ENCODE results near the gene ANKRD36B.
"Not testable (repeated sequence)": the region's sequence is repeated elsewhere in the genome, so short reads cannot be mapped to it uniquely, and the experiment has no call there.

Gene ANKRD36B

DNA sequence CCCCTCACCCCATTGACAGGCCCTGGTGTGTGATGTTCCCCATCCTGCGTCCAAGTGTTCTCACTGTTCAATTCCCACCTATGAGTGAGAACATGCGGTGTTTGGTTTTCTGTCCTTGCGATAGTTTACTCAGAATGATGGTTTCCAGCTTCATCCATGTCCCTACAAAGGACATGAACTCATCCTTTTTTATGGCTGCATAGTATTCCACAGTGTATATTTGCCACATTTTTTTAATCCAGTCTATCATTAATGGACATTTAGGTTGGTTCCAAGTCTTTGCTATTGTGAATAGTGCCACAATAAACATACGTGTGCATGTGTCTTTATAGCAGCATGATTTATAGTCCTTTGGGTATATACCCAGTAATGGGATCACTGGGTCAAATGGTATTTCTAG, 6.5 kb upstream of the ANKRD36B start:
- not testable (repeated sequence) for H3K9me3 ChIP-seq; H3K4me3 ChIP-seq (ENCODE audit: low read depth, low read length); H3K4me1 ChIP-seq; H3K27me3 ChIP-seq; H3K36me3 ChIP-seq; DNase-seq

DNA sequence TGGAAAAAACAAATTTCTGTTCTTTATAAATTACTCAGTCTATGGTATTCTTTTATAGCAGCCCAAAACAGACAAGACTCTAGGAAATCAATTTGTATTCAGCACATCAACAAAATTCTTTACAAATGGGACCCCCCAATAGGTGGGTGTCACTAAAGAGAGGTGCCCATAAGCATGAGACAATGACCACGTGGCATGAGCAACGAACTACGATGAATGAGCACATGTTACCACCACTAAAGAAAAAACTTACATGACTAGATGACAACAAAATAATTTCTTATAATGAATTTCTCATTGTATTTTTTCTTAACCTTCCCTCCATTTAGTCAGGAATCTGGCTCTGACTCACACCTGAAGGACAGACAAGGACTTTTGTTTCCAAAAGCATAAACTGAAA, 3.8 kb upstream of the ANKRD36B start:
- H3K4me3 ChIP-seq (ENCODE audit: low read depth, low read length); H3K9me3 ChIP-seq: not testable (repeated sequence)

DNA sequence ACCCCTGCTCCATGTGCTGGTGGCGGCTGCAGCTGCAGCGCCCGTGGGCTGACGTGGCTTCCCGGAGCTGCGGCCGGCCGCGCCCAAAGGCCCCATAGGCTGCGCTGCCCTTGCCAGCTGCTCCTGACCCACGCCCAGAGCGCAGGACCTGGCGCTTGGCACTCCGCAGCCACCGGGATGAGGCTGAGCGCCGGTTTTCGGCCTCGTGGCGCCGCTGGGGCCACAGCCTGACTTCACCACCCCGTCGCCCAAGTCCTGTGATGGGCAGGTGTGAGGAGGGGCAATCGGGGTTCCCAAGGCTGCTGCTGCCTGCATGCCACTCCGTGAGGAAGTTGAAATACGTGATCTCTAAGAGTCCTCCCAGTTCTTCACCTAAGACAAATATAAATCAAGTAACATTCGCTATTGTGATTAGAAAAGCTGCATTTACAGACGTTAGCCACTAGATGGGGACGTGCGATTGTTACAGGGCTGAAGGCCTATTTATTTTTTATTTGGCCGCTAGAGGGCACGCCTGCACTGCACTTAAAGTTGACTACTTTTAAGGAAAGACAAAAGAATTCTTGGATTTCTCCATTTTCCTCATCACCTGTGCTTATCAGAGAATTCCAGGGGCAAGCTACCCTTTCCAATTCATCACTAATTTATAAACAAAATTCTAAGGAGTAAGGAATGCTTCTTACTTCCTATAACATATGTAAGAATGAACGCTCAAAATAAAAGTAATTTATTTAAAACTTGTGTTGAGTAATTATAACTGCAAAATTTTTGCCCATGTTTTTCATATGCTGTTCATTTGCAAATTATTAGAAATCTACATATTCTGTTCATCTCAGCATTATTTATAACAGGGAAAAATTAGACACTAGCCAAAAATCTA, 1.1 kb upstream of the ANKRD36B start:
- H3K4me3 ChIP-seq (ENCODE audit: low read depth, low read length) = peak overlapping the region; percentile 57
- TF ChIP-seq, protein P1, sequence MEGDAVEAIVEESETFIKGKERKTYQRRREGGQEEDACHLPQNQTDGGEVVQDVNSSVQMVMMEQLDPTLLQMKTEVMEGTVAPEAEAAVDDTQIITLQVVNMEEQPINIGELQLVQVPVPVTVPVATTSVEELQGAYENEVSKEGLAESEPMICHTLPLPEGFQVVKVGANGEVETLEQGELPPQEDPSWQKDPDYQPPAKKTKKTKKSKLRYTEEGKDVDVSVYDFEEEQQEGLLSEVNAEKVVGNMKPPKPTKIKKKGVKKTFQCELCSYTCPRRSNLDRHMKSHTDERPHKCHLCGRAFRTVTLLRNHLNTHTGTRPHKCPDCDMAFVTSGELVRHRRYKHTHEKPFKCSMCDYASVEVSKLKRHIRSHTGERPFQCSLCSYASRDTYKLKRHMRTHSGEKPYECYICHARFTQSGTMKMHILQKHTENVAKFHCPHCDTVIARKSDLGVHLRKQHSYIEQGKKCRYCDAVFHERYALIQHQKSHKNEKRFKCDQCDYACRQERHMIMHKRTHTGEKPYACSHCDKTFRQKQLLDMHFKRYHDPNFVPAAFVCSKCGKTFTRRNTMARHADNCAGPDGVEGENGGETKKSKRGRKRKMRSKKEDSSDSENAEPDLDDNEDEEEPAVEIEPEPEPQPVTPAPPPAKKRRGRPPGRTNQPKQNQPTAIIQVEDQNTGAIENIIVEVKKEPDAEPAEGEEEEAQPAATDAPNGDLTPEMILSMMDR (IDR thresholded peaks at IDR 0.05; ENCODE audit: low read depth, low read length) = peak; percentile 79
- not testable (repeated sequence) for H3K36me3 ChIP-seq, H3K4me1 ChIP-seq, H3K9me3 ChIP-seq, H3K27me3 ChIP-seq
- DNase-seq = peak; percentile 65

More for the DNA sequence above, 3.8 kb upstream of the ANKRD36B start:
- H3K36me3 ChIP-seq, H3K27me3 ChIP-seq, H3K4me1 ChIP-seq, DNase-seq: not testable (repeated sequence)

DNA sequence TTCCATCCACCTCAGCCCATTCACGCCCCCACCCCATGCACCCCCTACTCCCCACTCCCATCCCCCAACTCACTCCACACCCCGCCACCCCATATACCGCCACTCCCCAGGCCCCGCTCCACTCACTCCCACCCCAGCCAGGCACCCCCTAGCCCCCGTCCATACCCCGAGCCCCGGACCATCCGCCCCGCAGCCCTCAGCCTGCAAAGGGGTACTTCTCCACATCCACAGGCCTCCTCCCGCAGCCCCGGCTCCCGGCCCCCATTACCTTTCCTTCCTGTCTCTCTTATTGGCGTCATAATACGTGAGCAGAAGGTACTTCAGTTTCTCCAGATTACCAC, 450 bp downstream of the ANKRD36B start:
- peak; percentile 1 for DNase-seq
- H3K4me3 ChIP-seq (ENCODE audit: low read depth, low read length) = peak overlapping the region; percentile 56
- H3K4me1 ChIP-seq, H3K36me3 ChIP-seq, H3K9me3 ChIP-seq, H3K27me3 ChIP-seq: not testable (repeated sequence)

DNA sequence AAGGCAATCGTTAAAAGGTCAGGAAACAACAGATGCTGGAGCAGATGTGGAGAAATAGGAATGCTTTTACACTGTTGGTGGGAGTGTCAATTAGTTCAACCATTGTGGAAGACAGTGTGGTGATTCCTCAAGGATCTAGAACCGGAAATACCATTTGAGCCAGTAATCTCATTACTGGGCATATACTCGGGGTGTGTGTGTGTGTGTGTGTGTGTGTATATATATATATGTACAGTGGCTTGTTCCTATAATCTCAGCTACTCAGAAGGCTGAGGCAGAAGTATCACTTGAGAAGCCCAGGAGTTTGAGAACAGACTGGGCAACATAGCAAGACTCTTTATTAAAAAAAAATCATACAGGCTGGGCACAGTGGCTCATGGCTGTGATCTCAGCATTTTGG, 24.0 kb downstream of the ANKRD36B start:
- not testable (repeated sequence) for H3K9me3 ChIP-seq; H3K4me1 ChIP-seq; DNase-seq; H3K4me3 ChIP-seq (ENCODE audit: low read depth, low read length); H3K36me3 ChIP-seq; H3K27me3 ChIP-seq

DNA sequence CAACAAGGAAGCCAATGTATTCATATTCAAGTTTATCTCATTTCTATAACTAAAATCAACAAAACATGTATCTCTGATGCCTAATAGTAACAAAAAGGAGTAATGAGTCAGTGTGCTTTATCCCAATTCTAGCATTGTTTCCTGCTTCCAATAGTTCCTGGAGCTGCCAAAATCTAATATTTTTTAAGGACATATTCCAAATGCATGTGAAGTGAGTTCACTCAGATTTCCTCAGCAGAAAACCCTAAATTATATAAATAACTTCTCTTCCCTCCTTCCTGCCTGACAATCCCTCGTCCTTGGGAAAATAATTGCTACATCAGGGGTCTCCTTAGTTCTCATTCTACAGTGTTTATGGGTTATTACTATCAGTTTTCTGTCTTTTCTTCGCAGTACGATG, 37.3 kb downstream of the ANKRD36B start:
- not testable (repeated sequence) for H3K4me3 ChIP-seq (ENCODE audit: low read depth, low read length); H3K36me3 ChIP-seq; DNase-seq; H3K27me3 ChIP-seq; H3K9me3 ChIP-seq; H3K4me1 ChIP-seq

DNA sequence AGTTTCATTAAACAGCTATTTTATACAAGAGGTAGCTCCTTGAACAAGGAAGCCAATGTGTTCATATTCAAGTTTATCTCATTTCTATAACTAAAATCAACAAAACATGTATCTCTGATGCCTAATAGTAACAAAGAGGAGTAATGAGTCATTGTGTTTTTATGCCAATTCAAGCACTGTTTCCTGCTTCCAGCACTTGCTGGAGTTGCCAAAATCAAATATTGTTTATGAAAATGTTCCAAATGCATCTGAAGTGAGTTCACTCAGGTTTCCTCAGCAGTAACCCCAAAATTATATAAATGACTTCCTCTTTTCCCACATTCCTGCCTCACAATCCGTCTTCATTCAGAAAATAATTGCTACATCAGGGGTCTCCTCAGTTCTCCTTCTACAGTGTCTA, 39.2 kb downstream of the ANKRD36B start:
- not testable (repeated sequence) for DNase-seq

DNA sequence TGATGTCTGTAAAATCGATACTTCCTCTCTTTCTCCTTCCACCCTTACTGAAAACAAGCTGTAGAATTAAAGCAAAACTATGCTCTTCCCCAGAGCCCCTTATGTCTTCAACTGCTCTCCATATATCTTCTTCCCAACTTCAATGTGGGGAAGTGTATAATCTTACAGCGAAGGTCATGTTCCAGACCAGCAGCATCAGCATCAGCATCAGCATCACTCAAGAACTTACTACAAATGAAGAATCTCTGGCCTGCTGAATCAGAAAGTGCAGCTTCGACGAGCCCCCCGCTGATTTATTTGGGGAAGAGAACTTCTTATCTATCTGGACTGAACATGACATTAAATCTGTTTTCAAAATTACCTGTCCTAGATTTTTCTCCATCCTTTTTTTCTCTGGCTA, 40.6 kb downstream of the ANKRD36B start:
- not testable (repeated sequence) for H3K27me3 ChIP-seq; DNase-seq; H3K36me3 ChIP-seq; H3K4me1 ChIP-seq; H3K4me3 ChIP-seq (ENCODE audit: low read depth, low read length); H3K9me3 ChIP-seq

More for the DNA sequence above, 39.2 kb downstream of the ANKRD36B start:
- H3K27me3 ChIP-seq; H3K36me3 ChIP-seq; H3K4me3 ChIP-seq (ENCODE audit: low read depth, low read length); H3K4me1 ChIP-seq; H3K9me3 ChIP-seq: not testable (repeated sequence)

DNA sequence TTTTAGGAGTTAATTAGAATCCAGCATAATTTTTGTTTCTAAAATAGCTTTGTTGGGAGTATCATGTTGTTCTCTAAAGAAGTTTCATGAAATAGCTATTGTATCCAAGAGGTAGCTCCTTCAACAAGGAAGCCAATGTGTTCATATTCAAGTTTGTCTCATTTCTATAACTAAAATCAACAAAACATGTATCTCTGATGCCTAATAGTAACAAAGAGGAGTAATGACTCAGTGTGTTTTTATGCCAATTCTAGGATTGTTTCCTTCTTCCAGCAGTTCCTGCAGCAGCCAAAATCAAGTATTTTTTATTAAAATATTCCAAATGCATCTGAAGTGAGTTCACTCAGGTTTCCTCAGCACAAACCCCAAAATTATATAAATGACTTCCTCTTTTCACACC, 41.1 kb downstream of the ANKRD36B start:
- not testable (repeated sequence) for DNase-seq; H3K9me3 ChIP-seq; H3K4me1 ChIP-seq; H3K27me3 ChIP-seq; H3K36me3 ChIP-seq; H3K4me3 ChIP-seq (ENCODE audit: low read depth, low read length)

DNA sequence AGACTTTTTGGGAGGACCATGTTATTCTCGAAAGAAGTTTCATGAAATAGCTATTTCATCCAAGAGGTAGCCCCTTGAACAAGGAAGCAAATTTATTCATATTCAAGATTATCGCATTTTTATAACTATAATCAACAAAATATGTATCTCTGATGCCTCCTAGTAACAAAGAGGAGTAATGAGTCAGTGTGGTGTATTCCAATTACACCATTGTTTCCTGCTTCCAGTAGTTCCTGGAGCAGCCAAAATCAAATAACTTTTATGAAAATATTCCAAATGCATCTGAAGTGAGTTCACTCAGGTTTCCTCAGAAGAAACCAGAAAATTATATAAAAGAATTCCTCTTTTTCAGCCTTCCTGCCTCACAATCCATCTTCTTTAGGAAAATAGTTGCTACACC, 43.0 kb downstream of the ANKRD36B start:
- H3K9me3 ChIP-seq = no peaks in the 10 kb centered on the region
- no peaks in the 10 kb centered on the region for H3K36me3 ChIP-seq
- H3K27me3 ChIP-seq = no peaks in the 10 kb centered on the region
- no peak overlapping the region for H3K4me3 ChIP-seq (ENCODE audit: low read depth, low read length)
- no peak for DNase-seq
- TF ChIP-seq, protein P1 (IDR thresholded peaks at IDR 0.05; ENCODE audit: low read depth, low read length) = no peak
- H3K4me1 ChIP-seq = no peaks in the 10 kb centered on the region

DNA sequence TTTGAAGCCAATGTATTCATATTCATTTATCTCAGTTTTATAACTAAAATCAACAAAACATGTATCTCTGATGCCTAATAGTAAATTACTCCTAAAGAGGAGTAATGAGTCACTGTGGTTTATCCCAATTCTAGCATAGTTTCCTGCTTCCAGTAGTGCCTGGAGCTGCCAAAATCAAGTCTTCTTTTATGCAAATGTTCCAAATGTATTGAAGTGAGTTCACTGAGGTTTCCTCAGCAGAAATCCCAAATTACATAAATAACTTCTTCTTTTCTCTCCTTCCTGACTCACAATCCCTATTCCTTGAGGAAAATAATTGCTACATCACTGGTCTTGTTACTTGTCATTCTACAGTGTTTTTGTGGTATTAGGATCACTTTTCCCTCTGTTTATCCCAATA, 44.8 kb downstream of the ANKRD36B start:
- H3K9me3 ChIP-seq; H3K36me3 ChIP-seq; H3K4me1 ChIP-seq; H3K4me3 ChIP-seq (ENCODE audit: low read depth, low read length); DNase-seq; H3K27me3 ChIP-seq: not testable (repeated sequence)

DNA sequence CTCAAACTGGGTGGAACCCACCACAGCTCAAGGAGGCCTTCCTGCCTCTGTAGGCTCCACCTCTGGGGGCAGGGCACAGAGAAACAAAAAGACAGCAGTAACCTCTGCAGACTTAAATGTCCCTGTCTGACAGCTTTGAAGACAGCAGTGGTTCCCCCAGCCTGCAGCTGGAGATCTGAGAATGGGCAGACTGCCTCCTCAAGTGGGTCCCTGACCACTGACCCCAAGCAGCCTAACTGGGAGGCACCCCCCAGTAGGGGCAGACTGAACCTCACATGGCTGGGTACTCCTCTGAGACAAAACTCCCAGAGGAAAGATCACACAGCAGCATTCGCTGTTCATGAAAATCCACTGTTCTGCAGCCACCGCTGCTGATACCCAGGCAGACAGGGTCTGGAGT, 63.8 kb downstream of the ANKRD36B start:
- H3K9me3 ChIP-seq; H3K36me3 ChIP-seq; H3K4me1 ChIP-seq; H3K27me3 ChIP-seq; DNase-seq; H3K4me3 ChIP-seq (ENCODE audit: low read depth, low read length): not testable (repeated sequence)

DNA sequence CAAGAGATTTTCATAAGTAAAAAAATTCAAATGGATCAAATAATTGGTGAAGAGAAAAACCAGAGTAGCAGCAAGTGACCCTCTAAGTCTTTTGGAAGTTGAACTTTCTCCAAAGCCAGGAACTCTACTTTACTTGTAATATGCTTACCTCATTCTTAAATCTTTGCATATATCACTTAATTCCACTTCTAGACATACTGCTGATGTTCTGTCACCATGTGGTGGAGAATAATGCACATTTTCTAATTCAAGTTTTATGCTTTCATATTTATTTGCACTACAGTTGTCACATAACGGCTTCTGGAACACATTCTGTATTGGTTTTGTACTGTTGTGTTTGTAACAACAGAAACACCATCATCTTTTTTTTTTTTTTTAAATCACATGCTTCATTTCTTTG, 65.9 kb downstream of the ANKRD36B start:
- DNase-seq; H3K4me3 ChIP-seq (ENCODE audit: low read depth, low read length); H3K27me3 ChIP-seq; H3K9me3 ChIP-seq; H3K36me3 ChIP-seq; H3K4me1 ChIP-seq: not testable (repeated sequence)

DNA sequence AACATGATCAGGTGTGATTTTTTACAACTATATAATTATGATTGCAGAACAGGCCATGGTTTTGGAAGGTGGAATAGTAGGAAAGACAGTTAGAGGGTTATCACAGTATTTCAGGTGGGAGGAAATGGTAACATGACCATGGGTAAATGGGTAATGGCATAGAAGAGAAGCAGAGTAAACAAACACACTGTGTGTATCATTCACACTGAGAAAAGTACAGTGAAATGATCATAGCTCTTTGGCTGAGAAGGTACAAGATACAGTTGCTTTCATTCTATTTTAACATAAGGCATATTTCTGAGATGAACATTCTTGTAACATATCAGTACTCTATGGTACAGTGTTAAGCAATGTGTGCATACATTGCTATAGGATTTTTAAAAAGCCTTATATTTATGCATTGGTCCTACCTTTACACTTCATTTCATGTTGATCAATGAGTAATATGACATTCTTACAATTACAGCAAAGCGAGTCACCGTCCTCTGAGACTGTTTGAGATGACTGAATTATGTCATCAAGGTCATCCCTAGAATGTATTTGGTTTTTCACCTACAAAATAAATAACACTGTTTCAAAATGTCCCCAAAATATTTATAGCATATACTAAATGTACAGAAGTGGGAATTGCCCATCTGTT, 66.6 kb downstream of the ANKRD36B start:
- H3K36me3 ChIP-seq; H3K4me1 ChIP-seq; H3K4me3 ChIP-seq (ENCODE audit: low read depth, low read length); DNase-seq; H3K9me3 ChIP-seq; H3K27me3 ChIP-seq: not testable (repeated sequence)
